GM19467 (cell line): ENCODE data around the gene DNAJB1.
"Not testable (repeated sequence)": the region's sequence is repeated elsewhere in the genome, so short reads cannot be mapped to it uniquely, and the experiment has no call there.

ENCODE experiments used
- ATAC-seq: cut with Tn5 transposase; IDR thresholded peaks from one replicate; pipeline ENCODE4 v1.9.1; 2021; ENCODE audit warnings: mild to moderate bottlenecking, moderate library complexity; ENCODE audit not compliant: unreplicated experiment

The DNAJB1 gene

GRCh38 chr19:14517840-14518505, at the start of gene DNAJB1:
Gene DNAJB1 (minus strand): TSS chr19:14518397. CDS start chr19:14518349, 48 bp downstream.
- ATAC-seq: peak; percentile 58

DNA sequence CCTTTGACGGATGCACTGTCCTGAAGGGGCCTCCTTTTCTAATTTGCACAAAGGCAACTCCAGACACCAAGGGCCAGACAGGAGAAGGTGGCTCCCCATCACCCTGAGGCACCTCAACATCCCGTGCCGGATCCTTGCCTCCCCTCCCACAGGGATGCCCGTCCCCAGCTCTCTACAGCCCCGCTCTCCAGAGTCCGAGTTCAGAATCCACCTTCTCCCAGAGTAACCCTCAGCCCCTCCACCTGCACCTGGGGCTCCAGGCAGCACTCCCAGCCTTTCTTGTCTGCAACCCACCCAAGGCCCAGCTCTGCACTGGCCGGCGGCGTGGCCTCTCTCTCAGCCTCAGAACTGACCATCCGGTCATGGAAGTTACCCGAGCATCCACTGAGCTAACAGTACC, 48.9 kb upstream of the DNAJB1 start:
- no peak for ATAC-seq

DNA sequence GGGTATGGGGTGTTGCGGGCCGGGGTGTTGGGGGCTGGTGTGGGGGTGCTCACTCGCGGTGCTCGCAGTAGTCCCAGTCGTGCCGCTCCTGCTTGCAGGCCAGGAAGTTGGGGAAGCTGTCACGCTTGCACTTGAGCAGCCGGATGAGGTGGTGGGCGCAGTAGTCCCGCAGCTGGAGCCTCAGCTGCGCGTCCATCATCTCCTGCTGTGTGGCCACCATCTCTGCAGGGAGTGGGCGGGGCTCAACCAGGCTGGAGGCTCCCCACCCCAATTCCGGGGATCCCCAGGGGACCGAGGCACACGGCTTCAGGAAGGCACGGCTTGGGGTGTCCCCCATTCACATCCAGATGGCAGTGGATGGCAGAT, 48.5 kb upstream of the DNAJB1 start:
- no peak for ATAC-seq

DNA sequence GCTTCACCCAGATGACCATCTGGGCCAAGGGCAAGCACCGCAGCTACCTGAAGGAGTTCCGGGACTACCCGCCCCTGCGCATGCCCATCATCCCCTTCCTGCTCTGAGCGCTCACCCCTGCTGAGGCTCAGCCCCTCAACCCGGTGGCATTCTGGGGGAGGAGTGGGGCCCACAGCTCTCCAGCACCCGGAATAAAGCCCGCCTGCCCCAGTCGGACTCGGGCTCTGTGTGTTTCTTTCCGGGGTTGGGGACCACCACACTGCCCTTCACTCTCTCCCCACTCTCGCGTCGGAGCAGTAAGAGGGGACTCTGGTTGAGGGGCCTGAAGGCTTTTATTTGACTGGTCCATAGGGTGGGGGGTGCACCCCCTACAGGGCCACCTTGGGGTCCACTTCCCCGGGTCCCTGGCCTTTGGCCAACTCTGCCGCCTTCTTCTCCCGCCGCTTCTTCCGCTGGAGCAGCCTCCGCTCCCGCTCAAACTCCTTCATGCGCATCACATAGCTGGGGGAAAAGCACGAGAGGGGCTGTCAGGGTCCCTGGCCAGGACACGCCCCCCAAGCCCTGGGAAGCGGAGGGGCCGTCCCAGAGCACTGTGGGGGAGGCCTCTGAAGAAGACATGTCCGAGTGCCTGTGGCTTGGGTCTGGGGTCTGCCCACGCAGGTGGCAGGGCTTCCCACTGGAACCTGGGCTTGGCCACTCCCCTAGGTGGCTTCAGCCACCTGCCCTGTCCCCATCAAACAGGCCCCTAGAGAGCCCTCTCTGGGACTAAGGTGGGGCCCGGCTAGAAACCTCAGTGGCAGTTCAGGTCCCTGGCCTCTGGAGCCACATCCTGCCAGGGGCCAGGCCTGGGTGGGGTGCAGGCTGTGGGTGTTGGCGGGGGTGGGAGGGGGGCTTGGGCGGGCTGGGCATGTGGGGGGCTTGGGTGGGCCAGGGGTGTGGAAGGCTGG, 47.8 kb upstream of the DNAJB1 start:
- ATAC-seq: no peak

DNA sequence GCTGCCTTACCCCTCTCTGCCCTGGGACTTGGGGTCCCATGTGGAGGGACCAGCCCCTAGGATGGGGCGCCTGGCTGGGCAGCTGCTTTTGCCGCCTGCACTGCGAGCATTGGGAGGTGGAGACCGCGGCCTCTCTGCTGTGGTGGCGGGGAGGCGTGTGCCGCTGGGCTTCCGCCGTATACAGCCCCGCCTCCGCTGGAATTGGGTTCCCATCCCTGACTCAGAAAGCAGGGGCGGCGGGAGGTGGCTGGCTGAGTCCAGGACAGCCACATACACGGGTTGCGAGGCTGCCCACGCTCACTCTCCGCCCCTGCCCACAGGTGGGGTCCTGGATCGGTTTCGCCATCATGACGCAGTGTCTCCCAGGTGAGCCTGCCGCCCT, 47.1 kb upstream of the DNAJB1 start:
- ATAC-seq: no peak

DNA sequence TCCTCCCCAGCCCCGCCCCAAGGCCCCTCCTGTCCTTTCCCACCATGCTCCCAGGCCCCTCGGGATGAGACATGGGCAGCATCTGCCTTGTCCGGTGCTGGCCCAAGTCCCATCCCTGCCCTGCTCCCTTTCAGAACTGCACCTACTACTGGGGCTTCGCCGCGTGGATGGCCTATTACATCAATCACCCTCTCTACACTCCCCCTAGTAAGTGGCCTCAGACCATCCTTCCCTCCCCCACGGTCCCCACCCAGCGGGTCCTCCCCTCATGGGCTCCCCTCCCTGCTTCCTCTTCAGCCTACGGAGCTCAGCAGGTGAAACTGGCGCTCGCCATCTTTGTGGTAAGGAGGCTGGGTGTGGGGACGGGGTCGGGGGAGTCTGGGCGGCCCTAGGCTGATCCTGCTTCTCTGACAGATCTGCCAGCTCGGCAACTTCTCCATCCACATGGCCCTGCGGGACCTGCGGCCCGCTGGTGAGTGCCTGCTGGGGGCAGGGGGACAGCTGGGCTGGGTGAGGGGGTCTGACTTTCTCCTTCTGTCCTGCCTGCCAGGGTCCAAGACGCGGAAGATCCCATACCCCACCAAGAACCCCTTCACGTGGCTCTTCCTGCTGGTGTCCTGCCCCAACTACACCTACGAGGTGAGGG, 46.6 kb upstream of the DNAJB1 start:
- ATAC-seq: not testable (repeated sequence)

DNA sequence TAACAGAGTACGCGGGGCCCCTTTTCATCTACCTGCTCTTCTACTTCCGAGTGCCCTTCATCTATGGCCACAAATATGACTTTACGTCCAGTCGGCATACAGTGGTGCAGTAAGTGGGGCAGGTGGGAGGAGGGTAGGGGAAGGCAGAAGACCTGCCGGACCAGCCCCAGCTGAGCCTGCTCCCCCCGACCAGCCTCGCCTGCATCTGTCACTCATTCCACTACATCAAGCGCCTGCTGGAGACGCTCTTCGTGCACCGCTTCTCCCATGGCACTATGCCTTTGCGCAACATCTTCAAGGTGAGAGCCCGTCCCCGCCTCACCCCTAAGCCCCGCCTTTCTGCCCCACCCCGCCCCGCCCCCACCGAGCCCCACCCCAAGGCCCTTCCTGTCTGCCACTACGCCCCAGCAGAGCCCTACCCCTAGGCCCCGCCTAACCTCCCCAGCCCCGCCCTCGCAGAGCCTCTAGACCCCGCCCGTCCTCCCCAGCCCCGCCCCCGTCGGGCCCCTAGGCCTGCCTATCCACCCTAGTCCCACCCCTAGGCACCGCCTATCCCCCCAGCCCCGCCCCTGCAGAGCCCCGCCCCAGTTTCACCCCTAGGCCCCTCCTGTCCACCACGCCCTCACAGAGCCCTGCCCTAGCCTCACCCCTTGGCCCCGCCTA, 45.9 kb upstream of the DNAJB1 start:
- ATAC-seq: no peak

- no peak for ATAC-seq
These were observed 45.4 kb upstream of the DNAJB1 start for GRCh38 chr19:14563590-14563926.

GRCh38 chr19:14562660-14563589, 44.7 kb upstream of the DNAJB1 start:
- no peak for ATAC-seq

DNA sequence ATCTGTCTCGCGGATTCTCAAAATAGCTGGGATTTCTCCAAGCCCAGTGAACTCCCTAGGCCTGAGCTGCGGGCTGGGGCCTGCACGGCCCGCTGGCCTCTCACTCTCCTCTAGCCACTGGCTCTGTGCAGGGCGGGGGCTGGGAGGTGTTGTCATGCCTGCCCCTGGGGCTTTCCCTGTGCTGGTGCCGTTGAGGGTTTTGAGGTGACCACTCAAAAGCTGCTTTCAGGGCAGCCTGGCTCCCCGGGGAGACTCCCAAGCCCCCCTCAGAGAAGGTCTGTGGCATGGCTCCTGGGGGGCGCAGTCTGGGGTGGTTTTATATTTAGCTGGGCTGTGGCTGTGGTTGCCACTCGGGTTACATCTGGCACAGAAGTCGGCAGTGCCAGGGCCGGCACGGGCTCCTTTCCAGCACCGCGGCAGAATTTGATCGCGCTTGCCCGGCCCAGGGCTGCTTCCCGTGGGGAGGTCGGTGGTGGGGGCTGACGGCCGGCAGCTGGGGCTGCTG, 43.7 kb upstream of the DNAJB1 start:
- ATAC-seq: no peak

GRCh38 chr19:14561249-14561648, 43.1 kb upstream of the DNAJB1 start:
- no peak for ATAC-seq

DNA sequence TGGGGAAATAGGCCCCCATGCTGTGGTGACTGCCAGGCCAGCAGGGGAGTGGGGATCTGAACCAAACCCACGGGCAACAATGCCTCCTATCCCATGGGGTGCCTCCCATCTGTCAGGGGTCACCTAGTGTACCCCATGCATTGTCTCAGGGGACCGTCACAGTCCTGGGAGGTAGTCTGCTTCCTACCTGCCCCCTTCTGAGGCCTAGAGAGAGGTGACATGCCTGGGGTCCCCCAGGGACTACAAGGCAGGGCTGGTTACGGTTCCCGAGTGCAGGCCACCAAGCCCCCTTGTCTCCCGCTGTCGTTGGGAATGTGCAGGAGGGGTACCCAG, 42.5 kb upstream of the DNAJB1 start:
- no peak for ATAC-seq

- ATAC-seq: no peak
These were observed 41.9 kb upstream of the DNAJB1 start for GRCh38 chr19:14559916-14560775.

GRCh38 chr19:14558370-14559066, 40.3 kb upstream of the DNAJB1 start:
- no peak for ATAC-seq

DNA sequence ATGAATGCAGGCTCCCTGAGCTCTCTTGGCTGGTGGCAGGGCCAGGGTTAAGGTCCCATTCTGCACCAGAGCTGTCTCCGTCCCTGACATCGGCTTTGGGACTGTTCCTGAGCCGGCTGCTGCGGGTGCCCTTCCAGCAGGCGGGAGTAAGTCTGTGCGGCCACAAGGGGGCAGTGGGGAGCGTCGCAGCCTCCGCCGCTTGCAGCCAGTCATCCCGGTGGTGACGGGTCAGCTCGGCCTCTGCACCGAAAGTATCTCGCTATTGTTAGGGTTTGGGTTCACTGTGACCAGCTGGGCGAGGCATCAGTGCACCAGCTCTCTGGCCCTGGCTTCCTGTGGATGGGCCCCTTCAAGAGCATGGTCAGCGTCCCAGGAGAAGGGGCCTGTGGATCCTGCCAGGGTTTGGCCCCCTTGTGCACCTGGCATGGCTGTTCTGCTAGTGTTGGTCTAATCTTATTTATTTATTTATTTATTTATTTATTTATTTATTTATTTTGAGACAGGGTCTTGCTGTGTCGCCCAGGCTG, 38.5 kb upstream of the DNAJB1 start:
- peak; percentile 55 for ATAC-seq

DNA sequence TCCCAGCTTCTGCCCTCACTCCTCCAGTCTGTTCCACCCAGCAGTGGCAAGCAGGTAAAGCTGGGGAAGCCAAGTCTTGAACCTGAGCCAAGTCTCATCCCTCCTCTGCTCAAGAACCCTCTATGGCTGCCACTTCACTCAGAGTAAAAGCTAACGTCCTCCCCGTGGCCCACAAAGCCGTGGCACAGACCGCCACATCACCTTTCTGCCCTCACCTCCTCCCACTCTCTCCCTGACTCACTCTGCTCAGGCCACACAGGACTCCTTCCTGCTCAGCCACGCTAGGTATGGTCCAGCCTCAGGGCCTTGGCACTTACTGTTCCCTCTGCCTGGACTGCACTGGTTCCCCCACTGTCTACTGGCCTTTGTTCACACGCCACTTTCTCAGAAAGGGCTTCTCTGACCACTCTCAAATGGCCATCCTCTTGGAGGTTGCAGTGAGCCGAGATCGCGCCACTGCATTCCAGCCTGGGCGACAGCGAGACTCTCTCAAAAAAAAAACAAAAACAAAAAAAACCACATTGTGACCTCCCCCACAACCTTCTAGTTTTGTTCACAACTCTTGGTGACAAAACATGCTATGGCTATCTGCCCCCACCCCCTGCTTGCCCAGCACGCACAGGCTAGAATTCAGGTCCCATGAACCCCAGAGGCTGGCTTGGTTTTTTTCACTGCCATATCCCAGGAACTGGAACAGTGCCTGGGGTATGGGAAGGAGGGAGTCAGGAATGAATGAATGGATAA, 37.9 kb upstream of the DNAJB1 start:
- no peak for ATAC-seq

DNA sequence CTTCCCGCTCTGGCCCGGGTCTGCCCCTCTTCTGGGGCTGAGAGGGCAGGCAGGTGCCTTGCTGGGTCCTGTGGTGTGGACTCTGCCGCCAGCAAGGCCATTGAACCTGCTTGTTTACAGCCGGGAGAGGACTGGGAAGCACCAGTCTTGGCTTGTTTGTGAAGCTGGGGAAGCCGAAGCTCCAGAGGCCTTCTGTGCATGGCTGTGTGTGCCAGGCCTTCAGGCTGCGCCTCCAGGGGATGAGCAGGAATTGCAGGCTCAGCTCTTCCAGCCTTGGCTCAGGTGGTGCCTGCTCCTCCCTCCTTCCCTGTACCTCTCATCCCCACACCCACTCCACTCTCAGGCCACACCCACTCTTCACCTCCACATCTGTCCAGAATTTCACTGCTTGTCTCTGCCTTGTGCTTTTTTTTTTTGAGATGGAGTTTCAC, 36.2 kb upstream of the DNAJB1 start:
- ATAC-seq: no peak

GRCh38 chr19:14553939-14554243, 35.7 kb upstream of the DNAJB1 start:
- no peak for ATAC-seq
